Measurements from ENCODE around the gene NEIL1.
"Not testable (repeated sequence)": the region's sequence is repeated elsewhere in the genome, so short reads cannot be mapped to it uniquely, and the experiment has no call there.

Gene NEIL1, protein sequence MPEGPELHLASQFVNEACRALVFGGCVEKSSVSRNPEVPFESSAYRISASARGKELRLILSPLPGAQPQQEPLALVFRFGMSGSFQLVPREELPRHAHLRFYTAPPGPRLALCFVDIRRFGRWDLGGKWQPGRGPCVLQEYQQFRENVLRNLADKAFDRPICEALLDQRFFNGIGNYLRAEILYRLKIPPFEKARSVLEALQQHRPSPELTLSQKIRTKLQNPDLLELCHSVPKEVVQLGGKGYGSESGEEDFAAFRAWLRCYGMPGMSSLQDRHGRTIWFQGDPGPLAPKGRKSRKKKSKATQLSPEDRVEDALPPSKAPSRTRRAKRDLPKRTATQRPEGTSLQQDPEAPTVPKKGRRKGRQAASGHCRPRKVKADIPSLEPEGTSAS

GRCh38 chr15:75346796-75347221 is at the start of gene NEIL1:
Gene NEIL1 (plus strand): TSS chr15:75347039. CDS start chr15:75348906, 1,867 bp downstream.
- peak in 3 of 56 donors; percentile 28 to 51 (median 46) for DNase-seq

GRCh38 chr15:75298541-75299310 is 48.1 kb upstream of the NEIL1 start:
- not testable (repeated sequence) for DNase-seq

- DNase-seq = not testable (repeated sequence)
Measured at GRCh38 chr15:75299311-75299688, 47.5 kb upstream of the NEIL1 start.

- DNase-seq = not testable (repeated sequence)
Measured at GRCh38 chr15:75300026-75300425, 46.8 kb upstream of the NEIL1 start.

- DNase-seq = no peak
Measured at GRCh38 chr15:75302318-75302717, 44.5 kb upstream of the NEIL1 start.

GRCh38 chr15:75302753-75303152 is 44.1 kb upstream of the NEIL1 start:
- not testable (repeated sequence) for DNase-seq

- no peak for DNase-seq
Measured at GRCh38 chr15:75306188-75306587, 40.7 kb upstream of the NEIL1 start.

GRCh38 chr15:75307778-75308390 is 39.0 kb upstream of the NEIL1 start:
- DNase-seq = peak in 1 of 56 donors; percentile 5

GRCh38 chr15:75309711-75310110 is 37.1 kb upstream of the NEIL1 start:
- no peak for DNase-seq

DNA sequence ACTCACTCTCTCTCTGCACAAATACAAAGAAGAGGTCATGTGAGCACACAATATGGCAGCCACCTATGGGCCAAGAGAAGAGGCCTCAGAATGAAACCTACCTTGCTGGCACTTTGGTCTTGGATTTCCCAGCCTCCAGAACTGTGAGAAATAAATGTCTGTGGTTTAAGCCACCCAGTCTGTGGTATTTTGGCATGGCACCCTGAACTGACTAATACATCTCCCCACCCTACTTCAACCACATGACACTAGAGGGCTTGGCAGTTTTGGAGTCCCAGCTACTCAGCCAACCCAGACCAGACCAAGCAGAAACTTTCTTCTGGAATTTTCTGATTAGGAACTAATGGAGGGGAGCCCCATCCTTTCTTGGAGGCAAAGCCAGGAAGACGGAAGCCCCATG is 34.3 kb upstream of the NEIL1 start:
- DNase-seq = not testable (repeated sequence)

GRCh38 chr15:75313116-75313845 is 33.6 kb upstream of the NEIL1 start:
- DNase-seq = no peak

DNA sequence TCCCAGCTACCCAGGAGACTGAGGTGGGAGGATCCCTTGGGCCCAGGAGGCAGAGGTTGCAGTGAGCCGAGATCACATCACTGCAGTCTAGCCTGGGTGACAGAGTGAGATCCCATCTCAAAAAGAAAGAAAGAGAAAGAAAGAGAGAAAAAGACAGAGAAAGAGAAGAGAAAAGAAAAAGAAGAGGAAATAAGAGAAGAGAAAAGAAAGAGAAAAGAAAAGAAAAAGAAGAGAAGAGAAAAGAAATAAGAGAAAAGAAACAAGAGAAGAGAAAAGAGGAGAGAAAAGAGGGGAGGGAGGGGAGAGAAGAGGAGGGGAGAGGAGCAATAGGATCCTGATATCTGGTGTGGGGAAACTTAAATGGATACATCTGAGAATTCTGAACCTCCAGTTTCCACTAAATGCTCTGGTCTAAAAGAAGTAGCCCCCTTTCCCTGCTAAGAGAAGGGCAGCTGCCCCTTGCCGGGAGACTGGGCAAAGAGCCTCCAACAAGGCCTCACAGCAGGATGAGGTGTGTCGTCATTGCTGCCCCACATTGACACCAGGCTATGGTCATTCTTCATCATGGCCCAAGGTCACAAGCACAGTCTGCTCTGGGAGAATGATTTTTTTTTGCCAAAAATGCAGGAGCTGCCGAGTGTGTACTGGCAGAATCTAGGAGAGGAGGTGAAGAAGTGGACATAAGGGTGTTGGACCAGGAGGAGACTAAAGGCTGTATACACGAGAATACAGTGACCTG is 32.1 kb upstream of the NEIL1 start:
- DNase-seq = no peak

DNA sequence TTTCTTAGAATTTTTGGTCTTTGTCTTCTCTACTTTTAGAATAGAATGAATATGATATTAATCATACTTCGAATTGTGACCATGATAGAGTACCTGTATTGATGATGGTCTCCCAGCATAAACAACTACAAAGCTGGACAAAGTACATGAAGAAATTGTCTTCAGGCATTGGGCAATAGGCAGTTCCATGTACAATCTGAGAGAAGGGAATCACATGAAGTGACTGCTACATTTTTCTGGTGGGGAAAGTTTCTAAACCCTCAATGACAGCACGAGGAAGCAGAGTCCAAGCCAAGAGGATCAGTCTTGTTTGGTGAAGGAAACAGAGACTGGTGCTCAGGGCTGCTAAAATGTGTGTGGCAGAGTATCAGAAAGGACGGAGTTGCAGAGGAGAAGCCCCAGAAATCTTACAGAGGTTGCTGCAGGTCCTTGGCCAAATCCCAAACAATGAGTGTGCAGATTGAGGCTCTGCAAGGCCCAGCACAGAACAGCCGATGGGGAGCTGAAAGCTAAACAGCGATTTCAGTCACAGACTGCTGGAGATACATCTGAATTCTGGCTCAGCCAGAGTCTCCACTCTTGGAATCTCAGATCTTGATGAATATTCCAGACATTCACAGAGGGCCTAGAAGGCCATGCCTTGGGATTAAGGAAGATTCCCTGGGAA is 27.5 kb upstream of the NEIL1 start:
- not testable (repeated sequence) for DNase-seq

GRCh38 chr15:75321711-75322110 is 25.1 kb upstream of the NEIL1 start:
- DNase-seq = no peak

DNA sequence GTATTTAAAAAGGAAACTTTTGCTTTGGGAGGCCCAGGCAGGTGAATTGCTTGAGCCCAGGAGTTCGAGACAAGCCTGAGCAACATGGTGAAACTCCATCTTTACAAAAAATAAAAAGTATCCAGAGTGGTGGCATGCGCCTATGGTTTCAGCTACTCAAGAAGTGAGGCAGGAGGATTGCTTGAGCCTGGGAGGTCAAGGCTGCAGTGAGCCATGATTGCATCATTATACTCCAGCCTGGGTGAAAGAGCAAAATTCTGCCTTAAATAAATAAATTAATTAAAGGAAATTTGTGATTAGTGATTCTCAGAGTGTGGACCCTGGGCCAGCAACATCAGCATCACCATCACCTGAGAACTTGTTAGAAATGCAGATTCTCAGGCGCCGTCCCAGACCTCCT is 20.9 kb upstream of the NEIL1 start:
- DNase-seq = no peak

- DNase-seq = no peak
Measured at GRCh38 chr15:75327005-75327404, 19.8 kb upstream of the NEIL1 start.

GRCh38 chr15:75327491-75327890 is 19.3 kb upstream of the NEIL1 start:
- no peak for DNase-seq

DNA sequence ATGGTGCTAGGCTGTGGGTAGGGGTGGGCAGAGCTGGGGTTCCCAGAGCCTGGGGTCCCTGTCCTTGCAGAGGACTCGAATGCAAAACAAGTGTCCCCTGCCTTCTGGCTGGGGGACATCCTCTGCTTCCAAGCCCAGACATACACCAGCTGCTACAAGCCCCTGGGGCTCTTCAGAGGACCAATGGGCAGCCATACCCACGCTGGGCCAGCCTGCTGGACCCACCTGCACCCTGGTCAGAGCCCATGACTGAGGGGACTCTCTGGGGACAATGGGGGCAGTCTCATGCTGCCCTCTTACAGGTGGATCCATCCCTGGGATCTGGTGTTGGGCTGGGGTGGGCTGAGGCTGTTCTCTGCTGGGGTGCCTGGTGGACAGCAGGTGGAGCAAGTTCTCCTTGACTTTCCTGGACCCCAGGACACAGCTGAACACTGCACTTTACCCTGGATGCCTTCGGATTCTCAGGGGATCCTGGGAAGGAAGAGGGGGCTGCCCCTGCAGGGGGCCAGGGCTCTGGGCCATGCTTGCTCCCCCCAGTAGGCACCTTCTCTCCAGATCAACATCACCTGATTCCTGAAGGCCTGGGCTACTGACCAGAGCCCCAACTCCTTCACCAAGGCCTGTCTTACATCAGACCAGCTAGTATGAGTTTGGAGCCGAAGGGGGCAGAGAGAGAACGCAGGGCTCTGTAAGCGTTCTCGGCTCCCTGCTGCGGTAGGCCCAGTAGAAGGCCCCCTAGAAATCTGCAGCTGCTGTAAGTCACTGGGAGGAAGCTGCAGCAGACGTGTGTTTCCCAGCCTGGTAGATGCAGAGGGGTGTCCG is 18.1 kb upstream of the NEIL1 start:
- DNase-seq = no peak

DNA sequence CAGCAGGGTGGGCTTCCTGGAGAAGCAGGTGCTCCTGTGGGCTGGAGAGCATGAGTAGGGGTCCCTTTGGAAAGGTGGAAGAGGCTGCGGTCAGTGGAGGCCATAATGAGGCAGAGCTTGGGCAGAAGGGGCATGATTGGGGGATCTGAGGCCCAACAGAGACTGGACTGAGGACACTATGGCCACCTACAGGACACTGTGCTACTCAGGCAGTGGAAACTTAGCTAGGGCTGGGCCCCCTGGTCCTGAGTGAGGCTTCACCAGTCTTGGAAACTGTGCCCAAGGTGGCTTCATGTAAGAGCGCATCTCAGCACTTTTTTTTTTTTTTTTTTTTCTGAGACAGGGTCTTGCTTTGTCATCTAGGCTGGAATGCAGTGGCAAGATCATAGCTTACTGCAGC is 17.3 kb upstream of the NEIL1 start:
- no peak for DNase-seq
